Sigmoid colon (tissue), 4 donors: Measurements from ENCODE around the gene RPS28.

Experiments
- EP300 ChIP-seq, 4 donors: sonication (generic); formaldehyde crosslinking; IDR thresholded peaks; one replicate each; pipeline ENCODE4 v1.6.1; 2017; ENCODE audit warnings: antibody characterized with exemption in 4 of 4
- TF ChIP-seq, protein P1 (sequence below), 4 experiments: fragments of 450-650 bp in 3 of 4; fragments of 200-600 bp in 1 of 4; IDR thresholded peaks; one replicate each; pipeline ENCODE4 v1.5.1; 2016 to 2019; ENCODE audit warnings: antibody characterized with exemption in 4 of 4, mild to moderate bottlenecking in 3 of 4, moderate library complexity in 2 of 4

DNA sequence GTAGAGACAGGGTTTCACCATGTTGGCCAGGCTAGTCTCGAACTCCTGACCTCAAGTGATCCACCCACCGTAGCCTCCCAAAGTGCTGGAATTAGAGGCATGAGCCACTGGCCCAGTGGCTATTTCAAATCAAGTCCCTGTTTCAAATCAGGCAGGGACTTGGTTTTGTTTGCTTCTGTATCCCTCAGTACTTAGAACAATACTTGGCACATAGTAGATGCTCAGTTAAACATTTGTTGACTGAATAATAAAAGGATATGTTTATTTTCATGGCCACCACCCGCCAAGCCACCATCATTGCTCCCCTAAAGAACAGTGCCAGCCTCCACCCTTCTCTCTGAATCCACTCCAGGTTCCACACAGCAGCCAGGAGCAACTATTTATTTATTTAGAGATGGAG lies 4.2 kb downstream of the RPS28 start:
- TF ChIP-seq EP300 (IDR thresholded peaks at IDR 0.05): no peak
- TF ChIP-seq, protein P1, sequence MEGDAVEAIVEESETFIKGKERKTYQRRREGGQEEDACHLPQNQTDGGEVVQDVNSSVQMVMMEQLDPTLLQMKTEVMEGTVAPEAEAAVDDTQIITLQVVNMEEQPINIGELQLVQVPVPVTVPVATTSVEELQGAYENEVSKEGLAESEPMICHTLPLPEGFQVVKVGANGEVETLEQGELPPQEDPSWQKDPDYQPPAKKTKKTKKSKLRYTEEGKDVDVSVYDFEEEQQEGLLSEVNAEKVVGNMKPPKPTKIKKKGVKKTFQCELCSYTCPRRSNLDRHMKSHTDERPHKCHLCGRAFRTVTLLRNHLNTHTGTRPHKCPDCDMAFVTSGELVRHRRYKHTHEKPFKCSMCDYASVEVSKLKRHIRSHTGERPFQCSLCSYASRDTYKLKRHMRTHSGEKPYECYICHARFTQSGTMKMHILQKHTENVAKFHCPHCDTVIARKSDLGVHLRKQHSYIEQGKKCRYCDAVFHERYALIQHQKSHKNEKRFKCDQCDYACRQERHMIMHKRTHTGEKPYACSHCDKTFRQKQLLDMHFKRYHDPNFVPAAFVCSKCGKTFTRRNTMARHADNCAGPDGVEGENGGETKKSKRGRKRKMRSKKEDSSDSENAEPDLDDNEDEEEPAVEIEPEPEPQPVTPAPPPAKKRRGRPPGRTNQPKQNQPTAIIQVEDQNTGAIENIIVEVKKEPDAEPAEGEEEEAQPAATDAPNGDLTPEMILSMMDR (IDR thresholded peaks at IDR 0.05): no peak
